ENCODE results near the gene MEMO1.

DNA sequence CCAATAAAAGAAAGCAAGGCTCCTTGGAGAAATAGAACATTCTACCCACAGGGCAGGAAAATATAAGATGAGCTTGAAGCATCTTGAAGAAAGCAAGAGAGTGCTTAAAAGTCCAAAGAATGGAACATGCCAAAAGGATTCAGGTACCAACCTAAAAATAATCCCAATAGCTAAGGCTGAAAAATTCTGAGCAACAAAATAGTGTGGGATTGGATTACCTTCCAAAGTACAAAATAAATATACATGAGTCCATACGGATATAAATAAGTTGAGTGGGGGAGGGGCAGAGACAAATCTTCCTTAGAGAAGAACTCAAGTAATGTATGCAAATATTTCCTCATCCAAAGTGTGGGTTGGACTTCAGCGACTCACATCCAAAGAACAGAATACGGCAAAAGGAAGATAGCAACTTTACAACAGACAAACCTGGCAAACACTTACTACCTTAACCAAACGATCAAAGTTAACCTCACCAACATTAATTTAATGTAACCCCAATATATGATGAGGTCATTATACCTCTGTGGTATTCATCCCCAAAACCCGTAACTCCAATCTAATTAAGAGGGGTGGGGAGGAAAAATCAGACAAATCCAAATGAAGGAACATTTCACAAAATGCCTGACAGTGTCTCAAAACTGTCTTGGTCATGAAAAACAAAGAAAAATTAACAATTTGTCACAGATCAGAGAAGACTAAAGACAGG lies 26.9 kb downstream of the MEMO1 start:
- TF ChIP-seq, protein P1, sequence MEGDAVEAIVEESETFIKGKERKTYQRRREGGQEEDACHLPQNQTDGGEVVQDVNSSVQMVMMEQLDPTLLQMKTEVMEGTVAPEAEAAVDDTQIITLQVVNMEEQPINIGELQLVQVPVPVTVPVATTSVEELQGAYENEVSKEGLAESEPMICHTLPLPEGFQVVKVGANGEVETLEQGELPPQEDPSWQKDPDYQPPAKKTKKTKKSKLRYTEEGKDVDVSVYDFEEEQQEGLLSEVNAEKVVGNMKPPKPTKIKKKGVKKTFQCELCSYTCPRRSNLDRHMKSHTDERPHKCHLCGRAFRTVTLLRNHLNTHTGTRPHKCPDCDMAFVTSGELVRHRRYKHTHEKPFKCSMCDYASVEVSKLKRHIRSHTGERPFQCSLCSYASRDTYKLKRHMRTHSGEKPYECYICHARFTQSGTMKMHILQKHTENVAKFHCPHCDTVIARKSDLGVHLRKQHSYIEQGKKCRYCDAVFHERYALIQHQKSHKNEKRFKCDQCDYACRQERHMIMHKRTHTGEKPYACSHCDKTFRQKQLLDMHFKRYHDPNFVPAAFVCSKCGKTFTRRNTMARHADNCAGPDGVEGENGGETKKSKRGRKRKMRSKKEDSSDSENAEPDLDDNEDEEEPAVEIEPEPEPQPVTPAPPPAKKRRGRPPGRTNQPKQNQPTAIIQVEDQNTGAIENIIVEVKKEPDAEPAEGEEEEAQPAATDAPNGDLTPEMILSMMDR (IDR thresholded peaks at IDR 0.05) = no peak
- no peak for TF ChIP-seq POLR2A (IDR thresholded peaks at IDR 0.05)
